ENCODE data around the gene ADAP1. TPM values are rescaled to one million over a fixed set of nuclear protein-coding genes. Genes with fewer than 3 reads are reported as not detected.
"Not testable (repeated sequence)": the region's sequence is repeated elsewhere in the genome, so short reads cannot be mapped to it uniquely, and the experiment has no call there.

Gene ADAP1
- total and polyA plus RNA-seq, 8 donors, result 10.9 to 41.2 (median 14.4) TPM

- Histone ChIP-seq H3K27me3 (no peaks in the 10 kb centered on the region), H3K9me3 (no peaks in the 10 kb centered on the region), H3K27ac (peak overlapping the region; percentile 20 to 61 (median 35)), H3K4me1 (peaks cover 13 to 27% (median 23%) of the 10 kb centered on the region in 3 donors), H3K36me3 (peaks cover 0 to 24% (median 2%) of the 10 kb centered on the region in 3 donors), H3K4me3 (no peak overlapping the region)
- FAIRE-seq (no peak), ATAC-seq (no peak), DNase-seq (peak in 1 of 6 donors; percentile 8)
- no peak for TF ChIP-seq CTCF (IDR thresholded peaks at IDR 0.05)
- WGBS, 2 donors, result 48 to 52% methylated on average over 9 of the region's 9 CpGs
- intact Hi-C loops (cut with DNase I), result no loop called here
Measured at GRCh38 chr7:874031-874749, 80.3 kb downstream of the ADAP1 start.

- peaks cover 13 to 27% (median 17%) of the 10 kb centered on the region in 3 donors for H3K4me1 ChIP-seq
- no peaks in the 10 kb centered on the region for H3K27me3 ChIP-seq
- no peaks in the 10 kb centered on the region for H3K9me3 ChIP-seq
- ATAC-seq, result peak; percentile 16 to 66 (median 58)
- FAIRE-seq, result no peak
- peak overlapping the region; percentile 20 to 61 (median 35) for H3K27ac ChIP-seq
- no peak overlapping the region for H3K4me3 ChIP-seq
- WGBS, 2 donors, result 29 to 32% methylated on average over 18 of the region's 18 CpGs
- TF ChIP-seq CTCF (IDR thresholded peaks at IDR 0.05), result peak; percentile 79 to 91 (median 90)
- intact Hi-C loops (cut with DNase I), result no loop called here
- peak; percentile 78 to 91 (median 86) for DNase-seq
- H3K36me3 ChIP-seq, result peaks cover 0 to 25% (median 2%) of the 10 kb centered on the region in 3 donors
Measured at GRCh38 chr7:873367-874002, 81.0 kb downstream of the ADAP1 start.

GRCh38 chr7:872685-873084 lies 81.8 kb downstream of the ADAP1 start:
- H3K4me3 ChIP-seq; H3K27ac ChIP-seq; H3K27me3 ChIP-seq; intact Hi-C loops (cut with DNase I); H3K9me3 ChIP-seq; FAIRE-seq; ATAC-seq: not testable (repeated sequence)
- Histone ChIP-seq H3K36me3 (peaks cover 0 to 28% (median 2%) of the 10 kb centered on the region in 3 donors), H3K4me1 (peaks cover 13 to 27% (median 15%) of the 10 kb centered on the region in 3 donors)
- peak in 2 of 6 donors; percentile 14 to 26 for DNase-seq
- 88 to 90% methylated on average over 19 of the region's 19 CpGs for WGBS, 2 donors

- TF ChIP-seq CTCF (IDR thresholded peaks at IDR 0.05), result no peak
- FAIRE-seq (no peak), DNase-seq (peak in 2 of 6 donors; percentile 23 to 46), ATAC-seq (no peak)
- H3K36me3 ChIP-seq, result peaks cover 0 to 35% (median 2%) of the 10 kb centered on the region in 3 donors
- intact Hi-C loops (cut with DNase I), result no loop called here
- no peaks in the 10 kb centered on the region for H3K27me3 ChIP-seq
- WGBS, 2 donors, result 76 to 81% methylated on average over 14 of the region's 14 CpGs
- H3K4me1 ChIP-seq, result peaks cover 13 to 27% (median 15%) of the 10 kb centered on the region in 3 donors
- no peak overlapping the region for H3K27ac ChIP-seq
- no peak overlapping the region for H3K4me3 ChIP-seq
- H3K9me3 ChIP-seq, result no peaks in the 10 kb centered on the region
Measured at GRCh38 chr7:871900-872537, 82.5 kb downstream of the ADAP1 start.

GRCh38 chr7:869348-869747 lies 85.1 kb downstream of the ADAP1 start:
- intact Hi-C loops (cut with DNase I), result loop anchor here in 2 of 3 donors (5.0 to 10.0 kb wide), 2 partner anchors 82 to 545 kb away; no protein-coding TSS in a partner anchor
- H3K4me3 ChIP-seq, result no peak overlapping the region
- DNase-seq (peak in 2 of 6 donors; percentile 13 to 50), FAIRE-seq (no peak), ATAC-seq (no peak)
- 89 to 90% methylated on average over 14 of the region's 14 CpGs for WGBS, 2 donors
- peaks cover 0 to 40% (median 2%) of the 10 kb centered on the region in 3 donors for H3K36me3 ChIP-seq
- no peaks in the 10 kb centered on the region for H3K9me3 ChIP-seq
- TF ChIP-seq CTCF (IDR thresholded peaks at IDR 0.05), result no peak
- peaks cover 1 to 13% (median 9%) of the 10 kb centered on the region in 3 donors for H3K4me1 ChIP-seq
- no peak overlapping the region for H3K27ac ChIP-seq
- no peaks in the 10 kb centered on the region for H3K27me3 ChIP-seq
